Measurements from ENCODE around the gene CANX.

The CANX gene

DNA sequence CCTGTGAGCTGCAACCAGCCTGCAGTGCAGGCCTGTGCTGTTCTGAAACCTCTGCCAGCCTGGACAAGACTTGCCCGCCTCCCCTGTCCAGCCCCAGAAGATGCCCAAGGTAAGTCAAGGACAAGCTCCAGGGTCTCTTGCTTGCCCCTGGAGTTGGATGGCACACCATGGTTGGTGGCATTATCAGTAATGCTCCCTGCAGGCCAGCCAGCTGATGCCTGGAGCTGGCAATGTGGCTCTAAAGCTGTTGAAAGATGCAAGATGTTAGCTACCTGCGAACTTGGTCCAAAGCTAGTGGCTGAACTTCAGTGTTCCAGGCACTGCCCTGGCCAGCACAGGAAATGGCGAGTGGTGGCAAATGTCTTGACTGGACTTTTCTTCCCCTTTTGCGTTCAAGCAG lies 81.1 kb downstream of the CANX start:
- no peak for DNase-seq

DNA sequence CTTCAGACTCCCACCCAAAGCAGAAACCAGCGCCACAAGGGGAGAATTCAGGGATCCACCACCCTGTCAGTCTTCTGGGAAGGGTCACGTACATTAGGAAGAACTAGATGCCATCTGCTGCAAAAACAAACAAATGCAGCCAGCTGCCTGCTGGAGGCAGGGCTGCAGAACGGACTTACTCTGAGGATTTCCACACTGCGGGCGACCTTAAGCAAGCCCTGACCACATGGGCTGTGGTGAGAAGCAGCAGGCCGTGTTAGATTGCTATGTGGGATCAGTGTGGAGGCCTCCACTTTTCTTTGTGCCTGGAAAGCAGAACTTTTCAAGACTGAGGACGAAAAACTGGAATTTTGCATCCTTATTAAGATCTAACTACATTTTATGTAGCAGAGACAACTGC lies 81.6 kb downstream of the CANX start:
- no peak for DNase-seq
